HFFc6 (cell line): Measurements from ENCODE around the gene PTPRN2. TPM values are rescaled to one million over a fixed set of nuclear protein-coding genes. Genes with fewer than 3 reads are reported as not detected.

Experiments
- DNase-seq: peaks from one replicate; pipeline ENCODE4 v3.0.0-alpha.2; 2018
- H3K27ac Mint-ChIP-seq: 2 replicates; pipeline ENCODE4 v1.8.0; 2020; ENCODE audit warnings: mild to moderate bottlenecking, mixed read lengths
- H3K27me3 Mint-ChIP-seq: 2 replicates; pipeline ENCODE4 v1.8.0; 2021; ENCODE audit warnings: mild to moderate bottlenecking, moderate library complexity, mixed read lengths; ENCODE audit not compliant: insufficient read depth
- H3K36me3 Mint-ChIP-seq: 2 replicates; pipeline ENCODE4 v1.8.0; 2021; ENCODE audit warnings: low read depth, mixed read lengths
- H3K4me1 Mint-ChIP-seq: 2 replicates; pipeline ENCODE4 v1.8.0; 2020; ENCODE audit warnings: low read depth, mixed read lengths
- H3K4me3 Mint-ChIP-seq: 2 replicates; pipeline ENCODE4 v1.8.0; 2020; ENCODE audit warnings: mild to moderate bottlenecking, moderate library complexity, mixed read lengths
- H3K9me3 Mint-ChIP-seq: 2 replicates; pipeline ENCODE4 v1.8.0; 2020; ENCODE audit warnings: mild to moderate bottlenecking, mixed read lengths
- total RNA-seq, 6 experiments: library from RNA; stranded (reverse); fragmentation: NEBNext Ultra II Directional; extraction: Animal tissue kit (Norgen Biotek cat#: 25700); gene quantifications; 2 replicates in 1 of 6; 3 replicates in 5 of 6; pipeline ENCODE4 v1.2.3, GENCODE V29; 2021
- TF ChIP-seq, protein P1 (sequence below): fragments of 200-600 bp; sonication (generic); IDR thresholded peaks from 2 replicates; pipeline ENCODE4 v1.5.0; 2021; ENCODE audit warnings: antibody characterized with exemption, mild to moderate bottlenecking

PTPRN2 gene
- total RNA-seq, 6 experiments from 2014 or later: 0.05 to 0.27 (median 0.23) TPM

DNA sequence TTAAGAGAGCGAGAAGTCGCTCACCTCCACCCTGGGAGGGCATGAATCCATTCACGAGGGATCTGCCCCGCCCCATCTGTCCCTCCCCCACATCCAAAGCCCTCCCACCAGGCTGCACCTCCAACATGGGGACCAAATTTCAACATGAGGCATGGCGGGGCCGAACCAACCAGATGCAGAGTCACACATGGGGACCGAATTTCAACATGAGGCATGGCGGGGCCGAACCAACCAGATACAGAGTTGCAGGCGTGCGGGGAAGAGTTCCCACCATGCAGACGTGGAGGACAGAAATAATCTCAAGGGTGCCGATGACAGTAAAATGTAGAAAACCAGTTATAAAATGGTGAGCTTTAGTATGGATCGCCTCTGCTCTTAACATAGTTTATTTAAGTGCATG is 686.5 kb downstream of the PTPRN2 start:
- Mint-ChIP-seq H3K4me3 (no peak overlapping the region), H3K9me3 (peaks cover 72% of the 10 kb centered on the region), H3K27me3 (peaks cover 10% of the 10 kb centered on the region; the same call in 1 of the 2 replicates), H3K27ac (no peak overlapping the region), H3K4me1 (no peaks in the 10 kb centered on the region), H3K36me3 (peaks cover 11% of the 10 kb centered on the region)
- no peak for DNase-seq
- TF ChIP-seq, protein P1, sequence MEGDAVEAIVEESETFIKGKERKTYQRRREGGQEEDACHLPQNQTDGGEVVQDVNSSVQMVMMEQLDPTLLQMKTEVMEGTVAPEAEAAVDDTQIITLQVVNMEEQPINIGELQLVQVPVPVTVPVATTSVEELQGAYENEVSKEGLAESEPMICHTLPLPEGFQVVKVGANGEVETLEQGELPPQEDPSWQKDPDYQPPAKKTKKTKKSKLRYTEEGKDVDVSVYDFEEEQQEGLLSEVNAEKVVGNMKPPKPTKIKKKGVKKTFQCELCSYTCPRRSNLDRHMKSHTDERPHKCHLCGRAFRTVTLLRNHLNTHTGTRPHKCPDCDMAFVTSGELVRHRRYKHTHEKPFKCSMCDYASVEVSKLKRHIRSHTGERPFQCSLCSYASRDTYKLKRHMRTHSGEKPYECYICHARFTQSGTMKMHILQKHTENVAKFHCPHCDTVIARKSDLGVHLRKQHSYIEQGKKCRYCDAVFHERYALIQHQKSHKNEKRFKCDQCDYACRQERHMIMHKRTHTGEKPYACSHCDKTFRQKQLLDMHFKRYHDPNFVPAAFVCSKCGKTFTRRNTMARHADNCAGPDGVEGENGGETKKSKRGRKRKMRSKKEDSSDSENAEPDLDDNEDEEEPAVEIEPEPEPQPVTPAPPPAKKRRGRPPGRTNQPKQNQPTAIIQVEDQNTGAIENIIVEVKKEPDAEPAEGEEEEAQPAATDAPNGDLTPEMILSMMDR: no peak

DNA sequence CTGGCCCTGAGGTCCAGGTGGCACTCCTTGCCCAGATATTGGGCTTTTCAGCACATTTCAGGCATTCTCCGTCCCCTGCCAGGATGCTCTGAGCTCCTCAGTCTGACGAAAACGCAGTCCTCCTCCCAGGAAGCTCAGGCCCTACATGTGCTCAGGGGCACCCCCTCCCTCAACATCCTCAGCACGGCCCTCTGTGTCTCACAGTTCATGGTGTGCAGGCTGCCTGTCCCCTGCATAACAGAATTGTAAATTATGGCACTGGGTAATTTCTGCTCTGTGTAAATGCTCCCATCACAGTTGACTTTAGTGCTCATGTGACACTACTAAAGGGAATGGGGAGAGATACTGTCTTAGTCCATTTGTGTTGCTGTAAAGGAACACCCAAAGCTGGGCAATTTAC is 687.1 kb downstream of the PTPRN2 start:
- H3K27ac Mint-ChIP-seq: no peak overlapping the region
- no peaks in the 10 kb centered on the region for H3K4me1 Mint-ChIP-seq
- H3K4me3 Mint-ChIP-seq: no peak overlapping the region
- H3K27me3 Mint-ChIP-seq: peaks cover 10% of the 10 kb centered on the region; the same call in 1 of the 2 replicates
- peaks cover 13% of the 10 kb centered on the region for H3K36me3 Mint-ChIP-seq
- H3K9me3 Mint-ChIP-seq: peaks cover 78% of the 10 kb centered on the region
- no peak for DNase-seq
- TF ChIP-seq, protein P1: no peak

DNA sequence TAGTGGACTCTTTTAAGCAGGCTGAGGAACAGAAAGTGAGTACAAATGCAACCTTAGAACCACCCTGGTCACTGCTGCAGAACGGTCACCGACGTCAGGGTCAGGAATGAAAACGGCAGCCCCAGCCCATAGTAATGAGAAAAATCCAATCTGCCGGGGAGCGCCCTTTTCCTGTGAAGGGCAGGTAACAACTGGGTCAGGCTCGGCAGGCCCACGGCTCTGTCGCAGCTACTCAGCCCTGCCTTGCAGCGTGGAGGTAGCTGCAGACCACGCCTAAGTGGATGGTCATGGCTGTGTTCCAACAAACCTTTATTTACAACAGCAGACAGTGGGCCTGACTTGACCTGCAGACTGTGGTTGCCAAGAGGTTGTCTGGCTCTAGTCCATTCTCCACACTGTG is 687.6 kb downstream of the PTPRN2 start:
- Mint-ChIP-seq H3K4me1 (no peaks in the 10 kb centered on the region), H3K4me3 (no peak overlapping the region), H3K27ac (no peak overlapping the region), H3K27me3 (peaks cover 10% of the 10 kb centered on the region; the same call in 1 of the 2 replicates), H3K36me3 (peaks cover 14% of the 10 kb centered on the region), H3K9me3 (peaks cover 79% of the 10 kb centered on the region)
- TF ChIP-seq, protein P1: no peak
- DNase-seq: no peak

DNA sequence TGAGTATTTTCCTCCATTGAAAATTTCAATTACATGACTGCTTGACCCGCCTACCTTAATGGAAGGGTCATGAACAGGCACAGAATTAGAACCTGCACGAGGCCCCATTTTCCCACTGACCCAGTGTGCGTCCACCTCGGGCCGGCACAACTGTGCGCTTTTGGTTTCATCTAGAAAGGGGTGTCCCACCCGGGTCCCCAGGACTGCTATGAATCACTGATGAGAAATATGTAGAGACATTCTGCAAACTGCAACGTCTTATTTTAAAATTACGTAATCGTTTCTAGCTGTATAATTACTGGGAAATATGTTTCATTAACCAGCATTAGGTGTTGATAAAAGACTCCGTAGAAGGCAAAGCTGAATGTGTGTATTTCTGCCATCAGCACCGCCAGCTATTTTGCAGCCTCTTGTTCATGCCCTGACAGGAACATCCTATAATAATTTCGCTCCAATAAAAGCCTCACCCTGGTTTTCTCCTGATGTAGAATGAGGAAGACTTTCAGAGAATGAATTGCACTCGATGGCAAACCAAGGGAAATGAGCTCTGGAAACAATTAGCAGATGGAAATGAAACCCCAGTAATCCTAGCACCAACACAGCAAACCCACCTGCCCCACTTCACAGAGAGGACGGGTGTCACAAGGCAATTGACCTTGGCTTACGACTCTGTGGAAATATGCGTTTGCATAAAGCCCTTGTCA is 688.7 kb downstream of the PTPRN2 start:
- Mint-ChIP-seq H3K27ac (no peak overlapping the region), H3K36me3 (peaks cover 11% of the 10 kb centered on the region), H3K9me3 (peaks cover 78% of the 10 kb centered on the region), H3K4me3 (no peak overlapping the region), H3K4me1 (no peaks in the 10 kb centered on the region), H3K27me3 (peaks cover 8% of the 10 kb centered on the region; the same call in 1 of the 2 replicates)
- TF ChIP-seq, protein P1: no peak
- DNase-seq: no peak

DNA sequence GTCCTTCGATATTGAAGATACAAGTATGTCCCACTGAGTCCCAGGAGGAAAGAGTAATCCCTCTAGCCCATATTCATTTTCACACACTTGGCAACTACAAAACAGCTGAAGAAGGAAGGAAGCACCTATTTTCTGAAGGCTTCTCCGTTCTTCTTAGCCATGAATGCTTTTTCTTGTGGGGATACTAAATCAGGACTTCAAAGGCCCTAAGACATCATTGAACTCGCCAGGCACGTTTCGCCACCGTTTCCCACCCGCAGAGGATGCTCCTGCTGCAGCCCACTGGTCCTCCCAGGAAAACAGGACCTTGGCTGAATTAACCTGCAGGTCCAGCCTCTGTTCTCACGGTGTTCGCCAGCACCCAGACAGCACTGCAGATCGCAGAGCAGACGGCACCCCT is 689.4 kb downstream of the PTPRN2 start:
- H3K4me1 Mint-ChIP-seq: no peaks in the 10 kb centered on the region
- no peak for DNase-seq
- peaks cover 80% of the 10 kb centered on the region for H3K9me3 Mint-ChIP-seq
- peaks cover 11% of the 10 kb centered on the region for H3K36me3 Mint-ChIP-seq
- no peak overlapping the region for H3K27ac Mint-ChIP-seq
- H3K4me3 Mint-ChIP-seq: no peak overlapping the region
- peaks cover 8% of the 10 kb centered on the region; the same call in 1 of the 2 replicates for H3K27me3 Mint-ChIP-seq
- TF ChIP-seq, protein P1: no peak
